Measurements from ENCODE around the gene RGS10.
A peak's percentile ranks its signal among the peaks of the same experiment; 100 is the strongest.

RGS10 gene

GRCh38 chr10:119545310-119545709, 2.8 kb upstream of the RGS10 start:
- no peak overlapping the region for H3K4me3 ChIP-seq (ENCODE audit: control insufficient read depth, low read depth, low read length)
- TF ChIP-seq, protein P1, sequence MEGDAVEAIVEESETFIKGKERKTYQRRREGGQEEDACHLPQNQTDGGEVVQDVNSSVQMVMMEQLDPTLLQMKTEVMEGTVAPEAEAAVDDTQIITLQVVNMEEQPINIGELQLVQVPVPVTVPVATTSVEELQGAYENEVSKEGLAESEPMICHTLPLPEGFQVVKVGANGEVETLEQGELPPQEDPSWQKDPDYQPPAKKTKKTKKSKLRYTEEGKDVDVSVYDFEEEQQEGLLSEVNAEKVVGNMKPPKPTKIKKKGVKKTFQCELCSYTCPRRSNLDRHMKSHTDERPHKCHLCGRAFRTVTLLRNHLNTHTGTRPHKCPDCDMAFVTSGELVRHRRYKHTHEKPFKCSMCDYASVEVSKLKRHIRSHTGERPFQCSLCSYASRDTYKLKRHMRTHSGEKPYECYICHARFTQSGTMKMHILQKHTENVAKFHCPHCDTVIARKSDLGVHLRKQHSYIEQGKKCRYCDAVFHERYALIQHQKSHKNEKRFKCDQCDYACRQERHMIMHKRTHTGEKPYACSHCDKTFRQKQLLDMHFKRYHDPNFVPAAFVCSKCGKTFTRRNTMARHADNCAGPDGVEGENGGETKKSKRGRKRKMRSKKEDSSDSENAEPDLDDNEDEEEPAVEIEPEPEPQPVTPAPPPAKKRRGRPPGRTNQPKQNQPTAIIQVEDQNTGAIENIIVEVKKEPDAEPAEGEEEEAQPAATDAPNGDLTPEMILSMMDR (conservative IDR thresholded peaks at IDR 0.05; ENCODE audit: control insufficient read depth, insufficient read depth, low read depth, low read length), result no peak
- no peak for DNase-seq (ENCODE audit: low read depth)

- H3K4me3 ChIP-seq (ENCODE audit: control insufficient read depth, low read depth, low read length), result no peak overlapping the region
- TF ChIP-seq, protein P1 (conservative IDR thresholded peaks at IDR 0.05; ENCODE audit: control insufficient read depth, insufficient read depth, low read depth, low read length), result no peak
- DNase-seq (ENCODE audit: low read depth), result peak; percentile 51
Observed at GRCh38 chr10:119543814-119544642, 1.5 kb upstream of the RGS10 start.

DNA sequence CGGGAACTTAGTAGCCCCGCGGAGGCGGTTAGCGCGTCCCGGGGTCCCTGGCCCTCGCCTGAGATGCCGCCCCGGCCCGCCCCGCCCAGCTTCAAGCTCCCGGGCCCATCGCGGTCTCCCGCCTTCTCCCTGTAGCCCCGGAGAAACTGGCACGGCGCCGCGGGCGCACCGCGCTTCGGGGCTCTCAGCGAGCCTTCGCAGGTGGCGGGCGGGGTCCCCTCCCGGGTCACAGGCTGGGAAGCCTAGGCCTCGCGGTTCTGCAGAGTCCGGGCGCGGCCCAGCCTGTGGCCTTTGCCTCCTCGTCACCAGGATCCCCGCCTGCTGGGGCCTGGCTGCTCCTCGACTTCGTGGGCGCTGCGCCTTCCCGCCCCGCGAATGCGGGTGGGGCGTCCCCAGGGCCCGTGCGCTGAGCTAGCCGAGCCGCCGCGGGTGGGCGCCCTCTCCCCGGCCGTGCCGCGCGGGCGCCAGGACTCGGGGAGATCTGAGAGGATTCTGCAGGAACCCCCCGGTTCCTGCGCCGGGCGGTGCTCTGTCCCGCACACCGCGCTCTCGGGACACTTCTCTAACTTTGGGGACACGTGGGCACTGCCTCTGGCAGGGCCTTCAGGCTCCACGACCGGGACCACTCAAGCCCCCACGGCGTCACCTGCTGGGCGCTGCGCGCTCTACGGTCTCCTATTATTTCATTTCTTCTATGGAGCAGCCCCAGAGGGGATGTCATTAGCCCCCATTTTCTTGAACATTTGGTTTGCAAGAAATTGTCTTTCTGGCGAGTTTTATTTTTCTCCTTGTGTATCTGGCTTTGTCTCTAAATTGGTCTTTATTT, 682 bp upstream of the RGS10 start:
- DNase-seq (ENCODE audit: low read depth), result peak; percentile 54
- TF ChIP-seq, protein P1 (conservative IDR thresholded peaks at IDR 0.05; ENCODE audit: control insufficient read depth, insufficient read depth, low read depth, low read length), result peak; percentile 50
- H3K4me3 ChIP-seq (ENCODE audit: control insufficient read depth, low read depth, low read length), result peak overlapping the region; percentile 42

DNA sequence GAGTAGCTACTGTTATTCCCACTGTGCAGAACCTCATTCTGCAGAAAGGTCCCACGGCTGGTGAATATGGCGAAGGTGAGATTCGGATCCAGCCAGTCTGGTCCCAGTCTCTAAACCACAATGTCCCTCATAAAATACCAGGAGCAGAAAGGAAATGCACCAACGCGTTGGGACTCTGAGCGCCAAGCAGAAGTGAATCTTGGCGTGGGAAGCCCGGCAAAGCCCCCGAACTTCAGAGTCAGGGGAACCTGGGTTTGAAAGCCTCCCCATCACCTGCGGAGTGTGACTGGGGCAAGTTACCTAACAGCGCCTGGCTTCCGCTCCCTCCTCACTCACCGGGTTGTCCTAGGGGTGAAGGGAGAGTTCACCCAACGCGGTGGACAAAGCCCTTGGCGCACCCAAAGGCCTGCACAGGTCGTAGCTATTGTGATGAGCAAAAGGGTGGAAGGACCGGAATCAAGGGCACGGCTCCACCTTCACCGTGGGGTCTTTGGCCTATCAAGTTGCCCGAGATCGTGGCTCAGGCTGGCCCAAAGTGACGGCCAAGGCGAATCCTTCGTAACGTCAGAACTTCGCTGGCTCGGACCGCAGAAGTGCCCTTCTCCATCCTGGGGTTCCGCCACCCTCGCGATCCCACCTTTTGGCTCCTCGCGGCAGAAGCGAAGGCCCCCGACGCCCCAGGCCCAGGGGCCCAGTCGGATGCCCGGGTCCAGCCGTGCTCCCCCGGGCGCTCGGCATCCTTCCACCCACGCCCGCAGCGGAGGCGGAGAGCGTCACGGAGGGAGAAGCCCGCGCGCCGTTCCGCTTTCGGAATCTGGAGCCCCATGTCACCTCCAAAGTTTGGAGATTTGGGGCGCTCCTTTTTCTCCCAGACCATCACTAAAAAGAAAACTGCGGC, 811 bp downstream of the RGS10 start:
- TF ChIP-seq, protein P1 (conservative IDR thresholded peaks at IDR 0.05; ENCODE audit: control insufficient read depth, insufficient read depth, low read depth, low read length), result no peak
- peak; percentile 12 for DNase-seq (ENCODE audit: low read depth)
- H3K4me3 ChIP-seq (ENCODE audit: control insufficient read depth, low read depth, low read length), result peak overlapping the region; percentile 80

GRCh38 chr10:119541046-119541445, 1.5 kb downstream of the RGS10 start:
- peak; percentile 61 for DNase-seq (ENCODE audit: low read depth)
- TF ChIP-seq, protein P1 (conservative IDR thresholded peaks at IDR 0.05; ENCODE audit: control insufficient read depth, insufficient read depth, low read depth, low read length), result no peak
- H3K4me3 ChIP-seq (ENCODE audit: control insufficient read depth, low read depth, low read length), result peak overlapping the region; percentile 80

DNA sequence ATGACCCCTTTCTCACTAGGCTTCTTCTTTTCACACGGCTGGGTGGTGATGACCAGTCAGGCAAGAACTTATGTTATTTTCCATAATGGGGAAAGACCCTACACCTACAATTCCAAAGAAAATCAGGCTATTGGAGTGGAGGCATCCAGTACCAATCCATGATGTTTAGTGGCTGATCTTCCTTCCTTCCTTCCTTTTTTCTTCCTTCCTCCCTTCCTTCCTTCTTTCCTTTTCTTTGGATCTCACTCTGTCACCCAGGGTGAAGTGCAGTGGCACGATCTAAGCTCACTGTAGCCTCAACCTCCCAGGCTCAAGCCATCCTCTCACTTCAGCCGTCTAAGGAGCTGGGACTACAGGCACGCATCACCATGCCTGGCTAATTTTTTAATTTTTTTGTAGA, 2.5 kb downstream of the RGS10 start:
- TF ChIP-seq, protein P1 (conservative IDR thresholded peaks at IDR 0.05; ENCODE audit: control insufficient read depth, insufficient read depth, low read depth, low read length), result no peak
- no peak for DNase-seq (ENCODE audit: low read depth)
- no peak overlapping the region for H3K4me3 ChIP-seq (ENCODE audit: control insufficient read depth, low read depth, low read length)
